ENCODE results near the gene TBC1D9B.

DNA sequence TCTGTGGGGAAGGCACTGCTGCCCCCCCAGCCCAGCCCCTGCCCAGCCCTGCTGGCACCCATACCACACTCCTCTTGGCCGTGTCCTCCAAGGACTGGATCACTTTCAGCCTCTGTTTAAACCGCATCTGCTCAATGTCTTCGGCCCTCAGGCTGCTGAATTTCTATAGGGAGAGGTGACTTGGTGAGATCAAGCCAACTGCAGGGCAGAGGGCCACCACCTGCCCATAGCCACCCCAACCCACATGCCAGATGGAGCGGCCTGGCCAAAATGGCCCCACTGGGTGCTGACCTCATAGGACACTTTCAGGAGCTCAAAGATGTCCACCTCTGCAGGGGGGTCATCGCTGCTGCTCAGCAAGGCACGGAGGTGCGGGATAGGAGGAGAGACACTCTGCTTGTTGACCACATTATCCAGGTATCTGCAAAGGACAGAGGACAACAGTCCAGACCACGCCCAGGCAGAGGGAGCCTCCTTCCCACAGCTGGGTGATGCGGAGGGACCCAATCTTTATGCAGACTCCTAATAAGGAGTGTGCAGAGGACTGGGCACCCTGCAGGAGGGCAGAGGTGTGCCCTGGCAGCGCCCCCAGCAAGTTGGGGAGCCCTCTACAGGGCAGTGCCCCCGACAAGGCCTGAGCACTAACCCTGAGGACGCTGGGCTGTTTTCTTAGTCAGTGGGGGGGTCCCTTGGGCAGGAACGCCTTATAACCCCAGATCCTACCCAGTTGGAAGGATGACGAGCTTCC, 34.7 kb downstream of the TBC1D9B start:
- no peak for TF ChIP-seq POLR2A (IDR thresholded peaks at IDR 0.05)
- TF ChIP-seq, protein P1, sequence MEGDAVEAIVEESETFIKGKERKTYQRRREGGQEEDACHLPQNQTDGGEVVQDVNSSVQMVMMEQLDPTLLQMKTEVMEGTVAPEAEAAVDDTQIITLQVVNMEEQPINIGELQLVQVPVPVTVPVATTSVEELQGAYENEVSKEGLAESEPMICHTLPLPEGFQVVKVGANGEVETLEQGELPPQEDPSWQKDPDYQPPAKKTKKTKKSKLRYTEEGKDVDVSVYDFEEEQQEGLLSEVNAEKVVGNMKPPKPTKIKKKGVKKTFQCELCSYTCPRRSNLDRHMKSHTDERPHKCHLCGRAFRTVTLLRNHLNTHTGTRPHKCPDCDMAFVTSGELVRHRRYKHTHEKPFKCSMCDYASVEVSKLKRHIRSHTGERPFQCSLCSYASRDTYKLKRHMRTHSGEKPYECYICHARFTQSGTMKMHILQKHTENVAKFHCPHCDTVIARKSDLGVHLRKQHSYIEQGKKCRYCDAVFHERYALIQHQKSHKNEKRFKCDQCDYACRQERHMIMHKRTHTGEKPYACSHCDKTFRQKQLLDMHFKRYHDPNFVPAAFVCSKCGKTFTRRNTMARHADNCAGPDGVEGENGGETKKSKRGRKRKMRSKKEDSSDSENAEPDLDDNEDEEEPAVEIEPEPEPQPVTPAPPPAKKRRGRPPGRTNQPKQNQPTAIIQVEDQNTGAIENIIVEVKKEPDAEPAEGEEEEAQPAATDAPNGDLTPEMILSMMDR (IDR thresholded peaks at IDR 0.05 in 4 of 5, conservative IDR thresholded peaks at IDR 0.05 in 1 of 5): no peak

Data from gastrocnemius medialis (tissue), 4 donors.